HG03520 (cell line): ENCODE data around the gene TIMP3.

ENCODE experiments used
- ATAC-seq: cut with Tn5 transposase; IDR thresholded peaks from one replicate; pipeline ENCODE4 v1.9.1; 2021; ENCODE audit warnings: mild to moderate bottlenecking, moderate library complexity; ENCODE audit not compliant: unreplicated experiment

Gene TIMP3

DNA sequence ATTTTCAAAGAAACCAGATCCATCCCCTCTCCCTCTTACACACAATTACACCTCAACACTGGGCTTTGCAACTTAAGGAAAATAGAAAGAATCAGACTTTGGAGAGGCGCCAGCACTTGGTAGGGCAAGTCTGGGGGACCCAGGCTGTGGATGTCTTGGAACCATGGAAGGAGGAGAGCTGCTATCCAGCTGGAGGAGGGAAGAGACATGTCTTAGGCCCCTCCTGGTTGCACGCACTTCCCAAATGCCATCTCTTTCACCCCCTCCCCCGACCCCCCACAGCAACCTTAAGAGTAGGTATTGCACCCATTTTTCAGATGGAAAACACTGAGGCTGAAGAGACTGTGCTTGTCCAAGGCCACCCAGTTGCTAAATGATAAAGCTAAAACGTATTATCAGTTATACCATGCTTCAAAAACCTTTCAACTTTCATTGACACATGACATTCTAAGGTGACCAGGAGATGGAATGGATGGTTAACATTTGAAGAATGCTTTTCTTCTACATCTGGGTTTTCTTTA lies 3.9 kb downstream of the TIMP3 start:
- ATAC-seq, result no peak

DNA sequence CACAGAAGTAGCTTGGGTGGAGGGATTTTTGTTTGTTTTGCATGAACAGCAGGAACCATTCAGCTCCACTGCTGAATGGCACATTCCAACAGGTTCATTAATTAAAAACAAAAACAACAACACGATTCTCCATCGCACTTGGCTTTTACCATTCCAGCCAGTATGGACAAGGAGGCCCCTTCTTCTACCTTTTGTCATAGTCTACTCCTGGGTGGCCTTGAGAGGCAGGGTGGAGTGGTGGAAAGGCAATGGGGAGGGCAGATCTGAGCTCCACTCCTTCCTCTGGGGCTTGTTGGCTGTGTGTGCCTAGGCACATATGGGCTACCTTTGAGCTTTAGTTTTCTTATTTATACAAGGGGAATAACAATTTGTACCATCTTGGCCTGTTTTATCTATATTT lies 4.8 kb downstream of the TIMP3 start:
- no peak for ATAC-seq

DNA sequence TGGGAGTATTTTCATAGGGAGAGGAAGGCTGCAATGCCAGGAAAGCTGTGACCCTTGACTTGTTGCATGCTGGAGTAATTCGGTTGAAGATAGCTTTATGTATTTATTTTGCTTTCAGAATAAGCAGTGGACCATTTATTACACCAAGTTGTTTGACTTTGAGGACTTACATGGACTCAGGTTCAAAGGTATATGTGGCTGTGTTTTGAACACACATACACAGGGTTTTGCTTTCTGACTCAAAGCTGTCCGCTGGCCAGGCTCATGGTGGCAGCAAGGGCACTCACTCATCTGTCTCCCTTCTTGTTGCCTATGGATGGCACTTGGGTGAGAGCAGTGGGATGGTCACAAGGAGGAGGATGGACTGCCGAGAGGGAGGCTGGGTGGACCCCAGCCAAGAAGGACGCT lies 6.5 kb downstream of the TIMP3 start:
- no peak for ATAC-seq

DNA sequence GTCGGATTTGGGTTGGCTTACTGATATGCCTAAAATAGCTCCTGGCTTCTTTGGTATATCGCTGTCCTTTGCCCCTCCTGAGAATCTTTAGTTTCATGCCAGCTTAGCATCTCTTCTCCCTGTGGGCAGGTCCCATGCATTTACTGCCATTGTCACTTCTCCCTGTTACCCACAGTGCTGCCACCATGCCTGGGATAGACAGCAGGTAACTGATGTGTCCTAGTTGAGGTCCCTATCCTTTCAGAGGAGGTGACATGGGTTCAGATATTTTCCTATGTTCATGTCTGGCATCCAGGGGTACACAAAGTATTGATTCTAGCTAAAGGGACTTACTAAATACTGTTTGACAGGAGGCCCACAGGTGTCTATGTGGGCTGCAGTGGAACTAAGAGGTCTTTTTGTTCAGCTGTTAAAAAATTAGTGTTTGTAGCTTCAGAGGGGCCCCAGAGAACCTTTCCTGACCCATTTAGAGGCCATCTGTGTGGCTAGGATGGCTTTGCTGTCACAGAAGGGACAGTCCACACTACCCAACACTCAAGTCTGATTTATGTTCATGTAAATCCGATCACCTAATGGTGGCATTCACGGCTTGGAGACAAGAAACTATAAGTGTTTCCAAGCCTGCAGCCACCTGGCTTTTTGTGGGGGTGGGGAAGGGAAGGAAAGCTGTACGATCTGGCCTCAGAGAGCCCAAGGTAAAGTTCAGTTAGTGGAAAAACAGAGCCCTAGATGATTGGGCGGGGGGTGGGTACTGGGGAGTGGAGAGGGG lies 8.5 kb downstream of the TIMP3 start:
- ATAC-seq, result no peak

DNA sequence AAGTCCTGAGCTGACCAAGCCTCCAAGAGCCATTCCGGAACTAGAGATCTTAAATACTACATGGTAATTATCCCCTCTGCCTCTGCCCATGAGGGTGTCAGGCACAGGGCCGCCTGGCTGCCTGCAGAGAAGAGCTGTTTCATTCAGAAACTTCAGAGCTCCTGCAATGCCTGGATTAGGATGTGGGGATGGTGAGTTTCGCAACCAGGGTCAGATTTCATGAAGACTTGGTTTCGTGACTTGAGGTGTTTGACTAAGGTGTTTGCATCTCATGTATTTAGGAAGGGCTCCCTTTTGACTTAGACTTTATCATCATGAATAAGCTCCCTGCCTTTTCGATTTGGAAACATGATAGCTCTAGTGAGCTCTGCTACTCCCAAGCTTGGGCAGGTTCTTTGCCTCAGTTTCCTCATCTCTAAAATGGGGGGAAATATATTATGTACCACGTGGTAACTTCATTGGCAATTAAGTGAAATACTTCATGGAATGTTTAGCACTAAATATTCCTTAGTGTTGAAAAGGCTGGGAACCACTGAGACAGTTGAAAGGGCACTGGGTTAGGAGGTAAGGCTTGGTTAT lies 9.1 kb downstream of the TIMP3 start:
- ATAC-seq, result no peak

DNA sequence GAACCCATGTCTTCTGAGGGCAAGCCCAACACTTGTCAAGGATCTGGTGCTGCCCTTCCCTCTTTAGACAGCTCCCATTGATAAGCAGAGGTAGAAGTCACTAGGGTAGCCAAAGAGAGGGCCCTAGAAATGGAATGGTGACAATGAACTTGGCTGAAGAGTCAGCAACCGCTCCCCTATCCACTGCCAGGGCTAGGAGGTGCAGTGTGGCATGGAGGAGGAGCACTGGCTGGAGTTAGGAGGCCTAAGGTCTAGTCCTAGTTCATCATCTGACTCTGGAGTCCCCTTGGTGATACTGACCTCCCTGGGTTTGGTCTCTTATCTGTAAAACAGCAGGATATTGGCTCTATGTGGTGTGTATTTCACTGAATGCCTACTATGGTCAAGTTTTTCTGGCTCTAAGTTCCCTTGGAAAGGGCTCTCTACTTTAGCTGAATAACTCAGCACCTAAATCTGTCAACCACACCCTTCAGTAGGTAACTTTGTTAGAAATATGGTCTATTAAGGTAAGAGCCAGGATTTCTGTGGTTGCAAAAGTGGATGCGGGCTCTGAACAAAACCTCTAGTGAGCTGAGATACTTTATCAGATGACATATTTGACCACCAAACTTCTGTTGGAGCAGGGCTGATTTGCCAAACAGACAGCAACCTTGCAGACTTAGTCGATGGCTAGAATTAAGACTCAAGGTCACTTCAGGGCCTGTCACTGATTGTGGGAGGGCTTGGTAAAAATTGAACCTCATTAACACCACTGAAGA lies 10.5 kb downstream of the TIMP3 start:
- ATAC-seq, result no peak

DNA sequence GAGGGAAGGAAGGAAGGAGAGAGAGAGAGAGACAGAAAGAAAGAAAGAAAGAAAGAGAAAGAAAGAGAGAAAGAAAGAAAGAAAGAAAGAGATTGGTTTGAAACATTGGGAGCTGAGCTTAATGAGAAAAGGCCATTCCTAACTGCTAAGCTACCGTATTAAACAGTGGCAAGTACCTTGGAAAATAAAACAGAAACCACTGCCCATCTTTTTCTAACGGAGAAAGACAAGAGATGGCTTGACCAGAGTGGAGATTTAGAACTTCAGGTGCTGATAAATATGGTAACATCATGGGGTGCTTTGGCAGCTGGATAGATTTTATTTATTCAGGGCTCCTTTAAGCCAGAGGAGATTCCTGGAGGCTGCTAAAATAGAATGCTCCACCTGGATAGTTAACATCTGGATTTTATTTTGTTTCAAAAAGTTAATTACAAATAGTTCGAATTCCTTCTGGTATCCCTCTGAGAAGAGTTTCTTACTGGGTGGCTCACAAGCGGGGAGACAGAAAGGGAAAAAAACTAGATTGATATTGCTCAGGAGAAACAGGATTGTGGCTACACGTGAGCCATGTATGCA lies 12.9 kb downstream of the TIMP3 start:
- no peak for ATAC-seq

DNA sequence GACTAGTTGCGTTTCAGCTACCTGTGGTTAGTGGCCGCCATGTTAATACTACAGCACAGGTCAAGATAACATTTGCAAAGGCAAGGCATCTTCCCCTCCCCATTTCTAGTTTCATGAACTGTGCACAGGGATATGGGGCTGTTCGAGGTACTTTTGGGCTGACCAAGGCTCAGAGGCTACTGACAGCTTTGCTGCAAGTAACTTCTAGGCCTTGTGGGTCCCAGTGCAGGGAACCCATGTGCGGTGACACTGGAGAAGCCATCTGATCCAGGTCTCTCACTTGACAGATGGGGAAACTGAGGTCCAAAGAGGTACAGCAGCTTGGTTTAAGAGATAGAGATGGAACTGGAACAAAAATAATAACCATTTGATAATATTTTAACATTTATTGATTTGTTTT lies 13.6 kb downstream of the TIMP3 start:
- ATAC-seq, result no peak

DNA sequence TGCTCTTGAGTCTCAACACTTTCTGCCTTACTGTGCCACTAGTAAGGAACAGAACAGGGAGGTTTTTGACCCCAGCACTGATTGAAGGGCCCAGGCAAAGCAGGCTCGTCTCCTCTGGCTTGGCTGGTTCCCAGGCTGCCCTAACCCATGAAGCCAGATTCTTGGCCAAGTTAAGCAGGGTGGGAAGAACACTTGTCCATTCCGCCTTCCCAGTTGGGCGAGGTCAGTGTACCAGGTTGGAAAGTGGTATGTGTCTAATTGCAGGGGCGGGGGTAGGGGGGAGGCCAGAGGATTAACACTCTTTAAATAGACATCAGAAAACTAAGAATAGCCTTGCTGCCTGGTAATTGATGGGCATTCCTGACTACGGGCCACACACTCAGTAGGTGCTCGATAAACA lies 14.4 kb downstream of the TIMP3 start:
- ATAC-seq, result no peak

DNA sequence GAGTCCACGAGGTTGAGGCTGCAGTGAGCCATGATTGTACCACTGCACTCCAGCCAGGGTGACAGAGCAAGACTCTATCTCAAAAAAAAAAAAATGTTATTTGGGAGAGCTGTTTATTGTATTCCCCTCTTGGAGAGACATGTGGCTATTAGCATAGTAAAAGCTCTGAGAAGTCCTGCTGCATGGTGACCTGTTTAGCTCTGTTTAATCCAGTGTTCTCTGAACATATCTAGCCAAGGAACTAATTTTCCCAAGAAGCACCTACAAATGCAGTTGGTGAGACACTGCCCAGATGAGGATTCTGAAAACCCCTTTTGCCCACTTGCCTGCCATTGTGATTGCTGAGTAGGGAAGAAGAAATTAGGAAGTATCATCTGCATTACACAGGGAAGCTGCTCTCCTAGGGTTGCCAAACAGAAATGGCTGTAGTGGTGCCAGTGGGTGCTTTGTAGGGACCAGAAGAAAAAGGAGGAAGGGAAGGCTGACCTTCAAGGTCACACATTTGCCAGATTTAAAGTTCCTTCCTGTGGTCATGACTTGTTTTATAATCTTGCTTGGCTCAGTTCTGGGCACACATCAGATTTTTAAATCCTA lies 15.7 kb downstream of the TIMP3 start:
- no peak for ATAC-seq

DNA sequence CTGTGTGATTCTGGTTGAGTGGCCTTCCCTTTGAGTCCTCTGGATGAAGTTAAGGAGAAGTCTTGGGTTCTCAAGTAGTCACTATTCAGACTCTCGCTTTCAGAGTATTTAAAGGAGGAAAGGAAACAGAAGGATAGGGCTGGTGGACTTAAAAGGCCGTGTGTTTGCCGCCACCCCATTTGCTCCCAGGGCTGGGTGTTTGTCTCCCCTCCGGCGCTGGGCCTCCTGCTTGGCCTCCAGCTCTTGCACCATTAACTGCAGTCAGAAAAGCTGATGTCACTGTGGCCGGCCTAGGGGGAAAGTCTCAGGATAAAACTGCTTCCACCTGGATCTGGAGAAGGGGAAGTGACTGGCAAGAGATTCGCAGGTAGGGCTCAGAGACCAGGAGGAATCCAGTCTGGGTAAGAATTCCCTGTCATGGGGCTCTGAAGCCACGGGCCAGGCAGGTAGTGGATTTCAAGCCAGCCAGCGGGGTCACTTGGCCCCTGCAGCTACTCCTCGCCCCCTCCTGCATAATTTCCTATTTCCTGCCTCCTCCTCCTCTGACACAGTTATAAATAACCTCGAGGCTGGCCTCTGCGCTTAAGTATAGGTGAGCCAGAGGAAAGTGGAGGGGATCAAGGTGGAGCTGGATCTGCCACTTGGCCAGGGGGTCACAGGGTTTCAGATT lies 17.1 kb downstream of the TIMP3 start:
- ATAC-seq, result no peak

DNA sequence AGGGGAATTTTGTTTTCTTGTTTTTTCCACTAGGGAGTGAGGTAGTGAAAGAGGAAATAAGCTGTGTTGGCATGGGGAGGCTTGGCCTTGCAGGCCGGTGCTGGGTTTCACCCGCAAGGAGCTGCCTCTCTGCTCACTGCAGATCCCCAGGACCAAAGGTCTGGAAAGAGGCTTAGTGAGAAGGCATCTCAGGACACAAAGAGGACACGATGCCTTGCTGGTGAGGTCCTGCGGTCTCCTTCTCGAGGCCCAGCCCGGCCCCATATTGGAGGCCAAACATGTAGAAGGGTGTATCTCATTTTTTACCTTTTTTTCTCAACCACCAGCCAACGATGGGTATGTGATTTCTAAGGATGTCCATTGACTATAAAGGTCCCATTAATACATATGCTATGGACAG lies 17.6 kb downstream of the TIMP3 start:
- no peak for ATAC-seq

DNA sequence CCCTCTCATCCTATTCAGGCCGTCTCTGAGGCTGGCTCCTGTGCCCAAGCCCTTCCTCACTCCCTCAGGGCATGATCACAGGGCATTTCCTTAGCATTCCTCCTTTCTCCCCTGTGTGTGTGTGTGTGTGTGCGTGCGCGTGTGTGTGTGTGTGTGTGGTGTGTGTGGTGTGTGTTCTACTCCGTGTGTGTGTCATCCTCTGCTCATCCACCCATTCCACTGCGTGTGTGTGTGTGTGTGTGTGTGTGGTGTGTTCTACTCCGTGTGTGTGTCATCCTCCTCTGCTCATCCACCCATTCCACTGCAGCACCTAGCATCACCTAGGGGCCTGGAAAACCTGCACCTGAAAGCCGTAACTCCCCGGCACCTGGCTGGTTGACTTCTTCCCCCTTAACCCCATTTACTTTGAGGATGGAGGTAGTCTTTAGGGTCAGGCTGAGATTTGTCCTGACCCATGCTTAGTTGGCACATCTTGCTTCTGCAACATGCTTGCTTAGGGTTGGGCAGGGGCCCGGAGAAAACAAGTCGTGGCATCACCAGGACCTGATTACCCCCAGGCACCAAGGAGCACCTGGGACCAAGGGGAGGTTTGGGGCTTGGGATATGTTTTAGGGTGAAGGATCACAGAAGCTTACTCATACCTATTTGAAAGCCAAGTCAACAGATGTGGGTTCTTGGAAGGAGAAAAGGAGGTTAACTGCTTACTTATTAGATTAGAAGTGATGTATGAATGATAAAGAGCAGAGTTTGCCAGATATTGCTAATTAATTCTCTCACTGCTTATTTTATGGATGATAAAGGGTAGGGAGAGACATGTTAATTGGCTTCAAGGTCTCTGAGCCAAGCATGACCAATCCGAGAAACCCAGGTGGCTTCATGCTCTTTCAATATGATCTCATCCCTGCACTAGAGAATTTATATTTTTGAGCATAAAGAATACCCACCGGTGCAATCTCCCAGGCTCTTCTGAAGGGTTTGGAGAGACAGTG lies 18.9 kb downstream of the TIMP3 start:
- ATAC-seq, result no peak

DNA sequence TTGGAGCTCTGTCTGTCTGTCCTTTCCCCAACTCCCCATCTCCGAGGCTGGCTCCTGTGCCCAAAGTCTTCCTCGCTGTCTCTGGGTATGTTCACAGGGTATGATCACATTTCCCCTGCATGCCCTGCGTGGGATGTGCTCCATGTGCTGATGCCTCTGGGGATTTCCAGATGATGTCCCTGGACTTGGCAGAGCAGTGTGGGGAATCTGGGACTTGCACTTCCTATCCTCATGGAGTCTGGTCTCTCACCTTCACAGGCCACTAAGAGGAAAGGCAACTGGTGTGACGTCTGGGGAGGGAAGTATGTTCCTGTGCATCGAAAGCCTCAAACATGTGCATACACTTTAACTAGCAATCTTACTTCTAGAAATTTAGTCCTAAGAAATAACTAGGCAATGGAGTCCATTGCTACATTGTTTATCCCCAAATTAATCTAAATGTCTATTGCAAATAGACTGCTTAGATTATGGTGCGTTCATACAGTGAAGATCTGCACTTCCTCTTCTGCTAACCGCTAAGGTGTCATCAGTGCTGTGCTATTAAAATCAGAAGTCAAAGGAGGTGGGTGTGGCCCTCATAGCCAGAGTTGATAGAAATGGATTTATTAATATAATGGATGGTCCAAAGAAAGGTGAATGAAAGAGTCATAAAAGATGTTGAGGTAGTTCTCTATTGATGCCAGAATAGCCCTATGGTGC lies 20.8 kb downstream of the TIMP3 start:
- no peak for ATAC-seq

DNA sequence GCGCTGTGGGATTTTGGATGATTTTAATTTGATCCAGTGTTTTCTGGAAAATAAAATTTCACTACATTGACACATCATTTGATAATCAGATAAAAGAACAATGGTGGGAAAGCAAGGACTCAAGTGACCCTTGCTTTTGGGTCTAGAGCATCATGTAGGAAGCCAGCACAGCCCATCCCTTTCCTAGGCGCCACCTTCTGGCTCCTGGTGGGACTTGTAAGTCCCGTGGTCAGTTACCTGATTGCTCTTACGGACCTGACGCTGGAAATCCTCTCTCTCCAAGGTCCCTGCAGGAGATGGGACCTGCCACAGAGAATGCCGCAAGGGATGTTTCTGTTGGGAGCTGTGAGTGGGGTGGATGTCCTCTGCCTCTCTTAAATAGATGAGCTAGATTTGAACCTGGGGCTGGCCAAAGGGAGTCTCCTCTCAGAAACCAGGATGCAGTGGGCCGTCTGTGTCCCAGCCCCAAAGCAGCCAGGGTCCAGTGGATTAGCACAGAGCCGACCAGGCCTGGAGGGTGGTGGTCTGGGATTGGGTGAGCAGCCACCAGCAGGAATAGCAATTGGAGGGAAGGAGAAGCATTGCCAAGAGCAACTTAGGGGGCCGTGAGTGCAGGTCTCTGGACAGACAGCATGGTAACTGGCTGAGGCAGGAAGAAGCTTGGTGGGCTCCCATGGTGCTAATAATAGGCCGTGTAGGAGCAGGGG lies 21.7 kb downstream of the TIMP3 start:
- no peak for ATAC-seq

DNA sequence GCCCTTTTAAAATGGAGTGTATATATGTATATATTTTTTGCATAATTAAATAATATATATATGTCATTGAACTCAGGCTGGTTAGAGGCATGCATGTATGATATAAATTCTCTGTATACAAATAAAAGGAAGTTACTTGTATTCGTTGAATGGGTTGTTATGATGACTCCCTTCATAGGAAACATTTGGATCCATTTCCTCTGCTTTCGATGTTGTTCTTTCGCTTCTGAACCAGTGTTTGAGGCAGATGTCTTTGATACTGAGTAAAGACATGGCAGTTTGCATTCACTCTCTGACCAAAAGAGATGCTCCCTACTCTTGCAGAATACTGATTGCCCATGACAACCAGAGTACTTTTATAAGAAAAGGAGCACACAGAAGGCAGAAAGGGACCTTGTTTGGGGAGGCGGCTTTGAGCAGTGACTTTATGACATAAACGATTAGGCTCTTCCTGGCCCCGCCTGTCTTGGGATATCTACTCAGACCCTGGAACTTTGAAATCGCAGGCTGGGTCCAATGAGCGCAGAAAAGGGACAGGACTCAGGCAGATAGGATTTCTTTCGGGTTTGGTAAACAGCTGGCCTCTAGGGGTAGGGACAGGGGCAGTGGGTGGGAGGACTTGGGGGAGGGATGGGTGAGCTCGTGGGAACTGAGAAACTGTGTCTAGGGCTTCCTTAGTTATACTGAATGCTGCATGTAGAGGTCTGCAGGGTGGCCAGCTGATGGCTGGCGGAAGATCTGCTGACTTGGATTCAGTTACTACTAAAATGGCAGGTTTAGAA lies 23.2 kb downstream of the TIMP3 start:
- ATAC-seq, result no peak

DNA sequence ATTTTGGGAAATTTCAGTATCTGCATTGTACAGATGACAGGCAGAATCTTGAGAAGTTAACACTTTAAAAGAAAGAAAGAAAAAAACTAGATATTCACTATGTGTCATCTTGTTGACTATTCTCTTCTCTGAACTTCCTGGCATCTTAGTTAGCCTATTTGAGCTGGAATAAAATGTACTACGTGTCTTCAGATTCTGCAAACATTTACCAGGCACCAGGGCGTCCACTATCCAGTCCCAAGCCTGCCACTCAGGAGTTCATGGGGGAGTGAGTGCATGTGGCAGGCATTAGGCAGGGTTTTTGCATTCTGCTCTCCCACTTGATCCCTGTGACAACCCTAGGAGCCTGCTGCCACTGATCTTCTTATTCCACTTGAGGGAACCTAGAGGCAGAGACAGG lies 25.0 kb downstream of the TIMP3 start:
- ATAC-seq, result no peak
